Middle frontal gyrus (tissue), 1 donor: ENCODE results near the gene SIPA1L3.
"Not testable (repeated sequence)": the region's sequence is repeated elsewhere in the genome, so short reads cannot be mapped to it uniquely, and the experiment has no call there.

Experiments used
- DNase-seq: peaks from one replicate; pipeline ENCODE4 v3.0.0-alpha.2; 2015; ENCODE audit warnings: low spot score; ENCODE audit errors: extremely low spot score

SIPA1L3 gene

DNA sequence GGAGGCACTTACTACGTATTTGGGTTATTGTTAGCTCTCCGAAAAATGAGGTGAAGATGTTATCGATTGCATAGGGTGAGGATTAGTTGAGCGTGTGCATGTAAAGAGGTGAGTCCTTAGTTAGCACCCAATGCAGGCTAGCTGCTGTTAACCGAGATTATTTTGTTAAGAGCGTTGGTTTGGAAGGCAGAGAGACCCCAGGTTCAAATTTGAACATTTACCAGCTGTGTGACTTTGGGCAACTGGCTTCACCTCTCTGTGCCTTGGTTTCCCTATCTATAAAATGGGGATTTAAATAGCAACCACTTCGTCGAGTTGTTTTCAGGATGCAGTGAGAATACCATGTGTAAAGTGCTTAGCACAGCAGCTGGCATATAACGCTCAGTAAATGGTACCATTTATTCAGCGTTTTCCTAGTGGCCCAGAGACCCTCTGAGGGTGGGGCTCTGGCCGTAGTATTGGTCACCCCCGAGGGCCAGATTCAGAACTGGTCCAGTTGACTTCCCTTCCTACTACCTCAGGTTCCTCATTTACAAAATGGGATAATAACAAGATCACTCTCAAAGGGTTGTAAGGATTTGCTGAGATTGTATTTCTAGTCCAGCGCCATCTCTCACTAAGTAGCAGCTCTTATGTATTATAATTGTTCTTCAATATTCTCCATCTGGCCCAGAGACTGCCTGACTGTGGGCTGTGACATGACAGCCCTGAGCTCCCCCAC lies 887 bp downstream of the SIPA1L3 start:
- DNase-seq: no peak

DNA sequence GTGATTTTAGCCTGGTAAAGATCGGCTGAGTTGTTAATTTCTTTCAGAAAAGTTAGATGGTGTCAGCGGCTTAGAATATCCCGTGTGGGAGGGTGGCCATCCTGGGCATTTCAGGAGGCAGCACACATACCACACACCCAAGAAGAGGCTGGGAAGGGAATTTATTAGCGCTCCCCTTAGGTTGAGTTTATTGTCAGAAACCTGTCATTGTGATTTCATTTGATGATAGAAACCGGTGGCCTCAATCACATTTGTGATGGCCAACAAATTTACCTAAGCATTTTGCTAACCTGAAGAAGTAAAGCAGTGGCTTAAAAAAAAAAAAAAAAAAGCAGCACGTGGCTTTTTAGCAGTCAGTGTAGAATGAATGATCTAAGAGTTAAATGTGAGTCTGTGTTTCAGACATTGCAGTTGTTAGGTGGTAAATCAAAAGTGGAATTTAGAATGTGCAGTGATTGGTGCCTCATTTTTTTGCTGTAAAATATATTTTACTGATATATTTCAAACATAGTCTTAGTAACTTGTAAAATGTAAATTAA lies 2.7 kb downstream of the SIPA1L3 start:
- DNase-seq: no peak

GRCh38 chr19:37914908-37915307 lies 7.9 kb downstream of the SIPA1L3 start:
- DNase-seq: no peak

DNA sequence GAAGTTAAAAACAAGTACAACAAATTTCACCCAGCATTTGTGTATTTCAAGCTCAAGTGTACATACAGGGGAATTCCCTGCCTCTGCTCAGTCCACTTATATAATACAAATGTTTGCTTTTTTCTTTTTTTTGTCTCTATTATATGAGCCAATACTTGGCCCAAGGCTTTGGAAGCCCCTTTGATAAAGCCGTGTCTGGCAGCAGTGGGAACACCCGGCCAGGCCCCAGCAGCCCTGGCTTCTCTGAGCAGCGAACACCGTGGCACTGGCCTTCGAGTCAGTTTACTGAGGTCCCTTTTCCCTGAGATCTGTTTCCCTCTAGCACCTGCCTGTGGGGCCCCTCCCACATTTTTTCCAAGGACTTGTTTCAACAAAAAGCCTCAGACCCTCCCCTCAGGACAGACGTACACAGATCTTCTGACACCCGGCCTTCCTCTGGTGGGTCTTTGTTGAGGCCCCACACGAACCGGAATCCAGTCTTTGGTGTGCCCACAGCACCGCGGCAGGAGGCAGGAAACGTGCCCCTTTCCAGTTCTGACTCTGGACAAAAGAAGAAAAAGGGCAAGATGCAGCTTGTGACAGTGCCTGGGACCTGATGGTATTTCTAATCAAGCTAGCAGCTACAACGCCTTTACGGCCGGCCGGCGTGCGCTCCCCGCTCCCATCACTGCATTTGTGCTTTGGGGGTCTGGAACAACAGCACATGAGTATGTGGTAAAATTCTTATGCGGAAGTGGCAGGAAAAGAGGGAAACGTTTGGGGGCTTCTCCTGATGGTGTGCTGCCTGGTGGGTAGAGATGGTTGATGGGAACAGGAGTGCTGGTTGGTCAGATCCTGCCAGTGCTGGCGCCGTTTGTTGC lies 13.8 kb downstream of the SIPA1L3 start:
- no peak for DNase-seq

- DNase-seq: not testable (repeated sequence)
These were observed 17.6 kb downstream of the SIPA1L3 start for GRCh38 chr19:37924573-37924972.

DNA sequence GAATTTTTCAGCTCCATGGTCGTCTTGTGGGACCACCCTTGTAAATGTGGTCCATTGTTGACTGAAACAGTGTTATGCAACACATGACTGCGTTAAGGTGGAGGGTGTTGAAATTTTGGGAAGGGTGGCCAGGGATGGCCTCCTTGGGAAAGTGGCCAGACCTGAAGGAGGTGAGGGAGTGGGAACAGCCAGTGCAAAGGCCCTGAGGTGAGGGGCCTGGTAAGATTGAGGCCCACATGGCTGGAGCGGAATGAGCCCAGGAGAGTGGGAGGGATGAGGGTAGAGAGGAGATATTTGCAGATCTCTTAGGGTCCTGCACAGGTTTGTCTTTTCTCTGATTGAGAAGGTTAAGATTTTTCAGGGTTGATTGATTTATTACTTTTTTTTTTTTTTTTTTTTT lies 18.2 kb downstream of the SIPA1L3 start:
- no peak for DNase-seq

DNA sequence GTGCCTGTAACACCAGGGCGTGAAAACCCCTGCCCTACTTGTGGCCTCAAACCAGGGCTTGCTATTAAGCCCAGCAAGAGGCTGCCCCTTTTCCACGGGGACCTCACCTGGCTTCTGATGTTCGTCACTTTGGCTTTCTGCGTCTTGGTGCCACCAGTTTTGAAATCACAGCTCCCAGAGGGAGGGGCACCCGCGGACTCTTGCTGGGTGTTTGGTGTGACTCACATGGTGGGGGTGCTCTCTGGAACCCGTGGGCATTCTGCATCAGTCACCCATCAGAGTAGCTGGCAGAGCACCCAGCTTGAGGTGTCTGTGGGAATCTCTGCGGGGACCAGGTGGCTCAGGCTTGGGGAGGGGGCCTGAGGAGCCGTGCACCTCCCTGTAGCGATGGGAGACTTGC lies 19.2 kb downstream of the SIPA1L3 start:
- no peak for DNase-seq

DNA sequence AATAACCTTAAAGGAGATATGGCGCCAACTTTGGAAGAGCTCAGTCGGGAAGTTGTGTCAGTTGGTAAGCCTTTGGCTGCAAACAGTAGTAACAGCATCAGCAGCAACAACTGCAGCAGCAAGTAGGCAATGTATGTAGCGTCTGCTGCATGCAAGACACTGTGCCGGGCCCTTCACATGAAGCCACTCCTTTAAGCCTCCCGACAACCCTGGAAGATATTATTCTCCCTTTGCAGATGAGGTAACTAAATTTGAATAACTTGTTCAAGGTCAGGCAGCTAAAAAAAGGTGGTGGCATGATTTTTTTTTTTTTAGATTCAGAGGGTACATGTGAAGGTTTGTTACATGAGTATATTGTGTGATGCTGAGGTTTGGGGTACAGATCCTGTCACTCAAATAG lies 19.7 kb downstream of the SIPA1L3 start:
- no peak for DNase-seq

- no peak for DNase-seq
These were observed 21.7 kb downstream of the SIPA1L3 start for GRCh38 chr19:37928527-37929286.

DNA sequence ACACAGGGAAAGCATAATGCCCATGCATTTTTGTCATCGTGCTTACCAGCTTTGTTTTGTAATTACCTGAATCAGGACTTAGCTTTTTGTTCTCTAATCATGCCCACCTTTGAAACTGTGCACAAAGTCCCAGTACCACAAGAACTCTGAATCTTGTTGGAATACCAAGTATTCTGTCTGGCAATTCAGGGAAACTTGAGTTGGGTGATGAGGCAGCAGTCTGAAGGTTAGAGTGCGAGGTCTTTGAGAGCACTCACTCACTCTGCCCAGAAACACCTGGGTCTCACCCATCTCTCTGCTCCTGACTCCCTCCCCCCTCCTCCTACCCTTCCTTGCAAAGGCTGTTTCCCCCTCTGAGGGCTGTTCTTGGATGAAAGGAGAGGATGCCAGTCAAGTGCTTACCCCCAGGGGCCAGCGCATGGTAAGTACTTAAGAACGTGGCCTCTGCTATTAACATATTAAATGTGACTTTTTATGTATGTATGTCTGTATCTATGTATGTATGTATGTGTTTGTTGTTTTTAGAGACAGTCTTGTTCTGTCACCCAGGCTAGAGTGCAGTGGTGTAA lies 22.4 kb downstream of the SIPA1L3 start:
- no peak for DNase-seq

DNA sequence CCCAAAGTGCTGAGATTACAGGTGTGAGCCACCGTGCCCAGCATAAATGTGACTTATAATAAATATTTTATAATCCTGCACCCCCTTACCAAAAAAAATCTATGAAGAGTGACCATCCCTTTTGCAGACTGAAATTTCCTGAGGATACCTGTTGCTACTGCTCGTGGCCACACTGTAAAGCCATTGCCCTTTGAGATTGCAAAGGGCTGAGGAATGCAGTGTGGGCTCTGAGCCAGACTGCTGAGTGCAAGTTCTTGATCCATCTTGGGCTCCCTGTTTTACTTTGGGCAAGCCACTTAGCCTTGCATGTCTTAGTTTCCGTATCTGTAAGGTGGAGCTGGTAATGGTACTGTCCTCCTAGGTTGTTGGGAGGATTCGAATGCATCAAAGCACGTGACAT lies 23.4 kb downstream of the SIPA1L3 start:
- no peak for DNase-seq

DNA sequence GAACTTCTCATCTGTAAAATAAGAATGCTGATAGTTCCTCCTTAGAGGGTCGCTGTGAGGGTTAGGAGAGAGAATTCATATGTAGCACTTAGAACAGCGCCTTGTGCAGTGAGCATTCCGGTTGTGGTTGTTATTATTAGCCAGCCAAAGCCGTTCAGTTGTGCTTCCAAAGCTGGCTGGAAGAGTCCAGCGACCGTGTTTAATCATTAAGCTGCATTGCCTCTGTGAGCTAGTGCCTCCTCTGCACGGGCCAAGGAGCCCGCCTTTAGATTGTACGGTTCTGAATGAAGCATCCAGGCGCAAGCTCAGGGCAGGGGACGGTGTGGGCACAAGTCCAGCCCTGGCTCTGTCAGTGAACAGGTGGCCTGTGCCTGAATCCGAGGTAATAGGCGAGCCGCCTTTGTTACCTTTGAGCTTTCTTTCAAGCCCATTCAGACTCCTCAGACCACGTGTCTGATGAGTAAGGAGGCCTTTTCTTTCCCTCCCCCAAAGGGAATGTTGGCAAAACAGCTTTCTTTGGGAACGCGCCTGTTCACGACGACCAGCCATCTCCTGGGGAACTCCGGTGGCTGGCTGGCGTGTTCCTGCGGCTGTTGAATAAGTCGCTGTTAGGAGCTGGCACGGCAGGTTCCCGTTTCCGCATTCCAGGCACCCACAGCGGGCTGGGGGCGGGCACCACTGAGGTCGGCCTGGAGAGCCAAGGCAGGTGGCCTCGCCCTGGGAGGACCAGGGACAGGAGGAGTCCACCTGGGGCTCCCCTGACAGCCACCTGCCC lies 25.1 kb downstream of the SIPA1L3 start:
- DNase-seq: no peak

- DNase-seq: no peak
These were observed 26.3 kb downstream of the SIPA1L3 start for GRCh38 chr19:37932985-37933936.

DNA sequence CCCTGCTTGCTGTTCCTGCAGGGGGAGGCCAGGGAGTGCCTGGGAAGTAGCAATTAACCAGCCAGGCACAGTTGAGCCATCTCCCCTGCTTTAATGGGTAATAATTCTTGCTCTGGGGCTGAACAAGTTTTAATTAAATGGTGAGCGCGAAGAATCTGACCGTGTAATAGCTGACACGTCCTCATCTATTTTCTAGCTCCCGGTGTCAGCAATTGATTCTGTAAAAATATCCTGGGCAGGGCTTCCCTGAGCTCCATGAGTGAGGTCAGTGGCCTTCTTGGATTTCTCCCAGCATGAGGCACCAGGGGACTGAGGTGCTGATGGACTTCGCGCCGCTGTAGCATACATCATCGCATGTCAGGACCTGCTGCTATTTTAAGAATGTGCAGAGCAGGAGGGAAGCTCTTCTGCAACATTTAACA lies 26.9 kb downstream of the SIPA1L3 start:
- no peak for DNase-seq

DNA sequence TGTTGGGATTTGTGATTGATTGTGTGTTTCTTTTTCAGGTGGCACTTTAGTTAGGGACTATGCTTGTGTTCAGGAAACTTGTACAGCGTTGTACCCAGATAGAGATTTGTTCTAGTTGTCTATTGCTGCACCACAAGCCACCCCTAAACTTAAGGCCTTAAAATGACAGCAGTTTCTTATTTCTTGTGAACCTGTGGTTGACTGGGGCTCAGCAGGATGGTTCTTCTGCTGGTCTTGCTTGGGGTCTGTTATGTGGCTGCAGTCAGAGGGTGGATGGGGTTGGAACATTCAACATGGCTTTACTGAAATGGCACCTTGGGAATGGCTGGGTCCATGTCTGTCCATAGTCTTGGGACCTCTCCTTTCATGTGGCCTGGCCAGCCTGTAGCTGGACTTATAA lies 28.3 kb downstream of the SIPA1L3 start:
- no peak for DNase-seq

DNA sequence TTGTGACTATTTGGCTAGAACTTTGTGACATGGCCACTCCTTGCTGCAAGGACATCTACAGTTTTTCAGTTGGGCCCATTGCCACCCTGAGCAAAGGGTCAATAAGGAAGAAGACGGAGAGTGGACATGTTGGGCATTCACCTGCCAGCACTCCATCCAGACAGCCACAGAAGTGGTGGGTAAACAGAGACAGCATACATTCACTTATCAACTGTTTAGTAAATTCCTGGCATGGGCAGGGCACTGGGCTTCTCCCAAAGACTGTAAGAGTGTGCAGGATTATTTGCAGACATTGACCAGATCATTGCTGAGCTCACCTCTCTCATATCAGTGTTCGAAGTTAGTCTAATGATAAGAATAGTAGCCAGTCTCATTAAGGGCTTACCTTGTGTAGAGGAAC lies 29.2 kb downstream of the SIPA1L3 start:
- DNase-seq: no peak

DNA sequence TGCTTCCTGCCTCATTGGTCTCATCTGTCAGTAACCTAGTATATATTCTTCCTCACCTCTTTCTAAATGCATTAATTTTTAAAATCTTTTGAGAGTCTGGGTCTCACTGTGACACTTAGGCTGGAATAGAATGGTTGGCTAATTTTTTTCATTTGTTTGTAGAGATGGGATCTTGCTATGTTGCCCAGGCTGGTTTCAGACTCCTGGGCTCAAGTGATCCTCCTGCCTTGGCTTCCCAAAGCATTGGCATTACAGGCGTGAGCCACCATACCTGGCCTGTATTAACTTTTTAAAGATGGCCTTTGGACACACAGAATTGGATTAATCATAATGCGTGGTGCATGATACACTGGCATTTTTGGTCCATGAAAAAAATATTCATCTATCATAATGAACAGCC lies 29.9 kb downstream of the SIPA1L3 start:
- no peak for DNase-seq

GRCh38 chr19:37938353-37938752 lies 31.3 kb downstream of the SIPA1L3 start:
- no peak for DNase-seq

DNA sequence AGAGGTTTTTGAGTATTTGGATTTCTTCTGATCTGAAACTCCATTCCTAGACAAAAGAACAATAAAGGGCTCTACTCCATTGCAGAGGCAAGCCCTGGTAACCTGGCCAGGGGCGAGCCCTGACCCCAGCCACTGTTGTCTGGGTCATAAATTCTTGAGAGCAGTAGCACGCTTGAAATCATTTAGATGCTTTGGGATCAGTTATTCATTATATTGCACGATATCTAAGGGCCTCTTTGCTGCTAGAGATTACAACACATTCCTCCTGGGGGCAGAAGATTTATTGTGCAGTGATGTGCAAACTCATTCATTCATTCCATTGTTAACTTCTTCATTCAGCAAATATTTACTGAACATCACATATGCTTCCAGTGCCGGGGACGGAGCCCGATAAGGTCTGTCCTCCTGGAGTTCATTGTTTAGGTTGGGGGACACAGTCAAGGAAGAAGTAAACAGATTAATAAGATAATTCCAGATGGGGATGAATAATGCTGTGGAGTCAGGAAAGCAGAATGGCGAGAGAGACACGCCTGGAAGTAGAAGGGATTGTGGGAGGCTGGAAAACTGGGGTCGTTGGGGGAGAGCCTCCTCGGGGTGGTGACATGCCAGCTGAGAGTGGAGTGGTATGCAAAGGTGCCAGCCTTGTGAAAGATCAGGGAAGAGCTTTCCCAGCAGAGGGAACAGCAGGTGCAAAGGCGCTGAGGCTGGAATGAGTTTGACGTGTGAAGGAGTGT lies 34.9 kb downstream of the SIPA1L3 start:
- DNase-seq: no peak
